ENCODE results near the gene ZNF331. TPM values are rescaled to one million over a fixed set of nuclear protein-coding genes. Genes with fewer than 3 reads are reported as not detected.

Gene ZNF331
- total RNA-seq, 4 donors from 2014 or later = 3.7 to 15.7 (median 5.8) TPM

DNA sequence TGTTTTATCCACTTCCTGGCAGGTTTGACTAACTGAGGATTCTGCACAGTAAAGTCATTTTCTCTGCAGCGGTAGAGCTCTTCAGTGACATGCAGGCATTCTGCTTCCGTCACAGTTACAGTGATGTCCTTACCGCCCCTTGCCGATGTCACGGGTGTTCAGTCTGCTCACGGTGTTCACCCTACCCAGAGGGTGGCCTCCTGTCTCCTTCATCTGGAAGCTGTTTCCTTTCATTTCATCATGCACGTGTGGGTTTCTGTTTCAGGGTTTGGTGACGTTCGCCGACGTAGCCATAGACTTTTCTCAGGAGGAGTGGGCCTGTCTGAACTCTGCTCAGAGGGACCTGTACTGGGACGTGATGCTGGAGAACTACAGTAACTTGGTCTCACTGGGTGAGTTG is 33.4 kb downstream of the ZNF331 start:
- in situ Hi-C loops (cut with MboI; ENCODE audit: low pct_ligation_motif_present in 1 of 4, low pct_unique_long_range_greater_than_20kb in 1 of 4, low sequenced_read_pairs in 3 of 4) (no loop called here), intact Hi-C loops (cut with DNase I; ENCODE audit: low total_unique reads) (no loop called here)
- no peaks in the 10 kb centered on the region for H3K27me3 ChIP-seq
- TF ChIP-seq CTCF (IDR thresholded peaks at IDR 0.05) (no peak), POLR2A (IDR thresholded peaks at IDR 0.05) (no peak), EP300 (IDR thresholded peaks at IDR 0.05; ENCODE audit: low read depth) (no peak), POLR2AphosphoS5 (IDR thresholded peaks at IDR 0.05) (no peak)
- no peak overlapping the region for H3K4me3 ChIP-seq
- H3K36me3 ChIP-seq = peaks cover 0 to 42% (median 8%) of the 10 kb centered on the region in 4 donors
- H3K9me3 ChIP-seq = peaks cover 6 to 9% of the 10 kb centered on the region in 2 donors
- 92% methylated on average over 12 of the region's 12 CpGs; no CpG with 5 or more reads in 1 of the 2 donors for WGBS, 2 donors (ENCODE audit: low coverage in 1 of 2)
- no peak overlapping the region for H3K27ac ChIP-seq
- no peak for DNase-seq
- no peaks in the 10 kb centered on the region for H3K4me1 ChIP-seq

GRCh38 chr19:53576941-53577653 is 39.2 kb downstream of the ZNF331 start:
- intact Hi-C loops (cut with DNase I; ENCODE audit: low total_unique reads) = no loop called here

DNA sequence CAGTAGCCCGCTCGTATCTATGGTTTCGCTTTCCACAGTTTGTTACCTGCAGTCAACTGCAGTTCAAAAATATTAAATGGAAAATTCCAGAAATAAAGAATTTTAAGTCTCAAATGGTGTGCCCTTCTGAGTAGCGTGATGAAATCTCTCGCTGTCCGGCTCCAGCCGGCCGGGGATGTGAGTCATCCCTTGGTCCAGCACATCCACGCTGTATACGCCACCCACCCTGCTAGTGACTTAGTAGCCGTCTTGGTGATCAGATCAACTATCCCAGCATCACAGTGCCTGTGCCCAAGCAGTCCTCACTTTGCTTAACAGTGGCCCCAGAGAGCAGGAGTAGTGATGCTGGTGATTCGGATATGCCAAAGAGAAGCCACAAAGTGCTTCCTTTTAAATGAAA is 40.0 kb downstream of the ZNF331 start:
- intact Hi-C loops (cut with DNase I; ENCODE audit: low total_unique reads) = no loop called here
- no peaks in the 10 kb centered on the region for H3K4me1 ChIP-seq
- 98 to 100% methylated on average over 3 to 12 of the region's 12 CpGs for WGBS, 2 donors (ENCODE audit: low coverage in 1 of 2)
- H3K27ac ChIP-seq = no peak overlapping the region
- TF ChIP-seq POLR2AphosphoS5 (IDR thresholded peaks at IDR 0.05) = no peak
- no peak for TF ChIP-seq CTCF (IDR thresholded peaks at IDR 0.05)
- no peak for TF ChIP-seq POLR2A (IDR thresholded peaks at IDR 0.05)
- no peak for TF ChIP-seq EP300 (IDR thresholded peaks at IDR 0.05; ENCODE audit: low read depth)
- peaks cover 25 to 49% of the 10 kb centered on the region in 2 donors for H3K9me3 ChIP-seq
- H3K27me3 ChIP-seq = no peaks in the 10 kb centered on the region
- in situ Hi-C loops (cut with MboI; ENCODE audit: low pct_ligation_motif_present in 1 of 4, low pct_unique_long_range_greater_than_20kb in 1 of 4, low sequenced_read_pairs in 3 of 4) = no loop called here
- no peak overlapping the region for H3K4me3 ChIP-seq
- H3K36me3 ChIP-seq = peaks cover 0 to 46% (median 19%) of the 10 kb centered on the region in 4 donors
- DNase-seq = no peak

More at GRCh38 chr19:53576941-53577653, 39.2 kb downstream of the ZNF331 start:
- no peak overlapping the region for H3K27ac ChIP-seq
- DNase-seq = no peak
- H3K4me3 ChIP-seq = no peak overlapping the region
- H3K27me3 ChIP-seq = no peaks in the 10 kb centered on the region
- whole genome bisulfite sequencing, 2 donors (ENCODE audit: low coverage in 1 of 2) = 93% methylated on average over 14 to 20 of the region's 20 CpGs
- H3K4me1 ChIP-seq = no peaks in the 10 kb centered on the region
- in situ Hi-C loops (cut with MboI; ENCODE audit: low pct_ligation_motif_present in 1 of 4, low pct_unique_long_range_greater_than_20kb in 1 of 4, low sequenced_read_pairs in 3 of 4) = no loop called here
- peaks cover 0 to 52% (median 21%) of the 10 kb centered on the region in 4 donors for H3K36me3 ChIP-seq
- TF ChIP-seq CTCF (IDR thresholded peaks at IDR 0.05) (no peak), EP300 (IDR thresholded peaks at IDR 0.05; ENCODE audit: low read depth) (no peak)
- peaks cover 25 to 49% of the 10 kb centered on the region in 2 donors for H3K9me3 ChIP-seq

DNA sequence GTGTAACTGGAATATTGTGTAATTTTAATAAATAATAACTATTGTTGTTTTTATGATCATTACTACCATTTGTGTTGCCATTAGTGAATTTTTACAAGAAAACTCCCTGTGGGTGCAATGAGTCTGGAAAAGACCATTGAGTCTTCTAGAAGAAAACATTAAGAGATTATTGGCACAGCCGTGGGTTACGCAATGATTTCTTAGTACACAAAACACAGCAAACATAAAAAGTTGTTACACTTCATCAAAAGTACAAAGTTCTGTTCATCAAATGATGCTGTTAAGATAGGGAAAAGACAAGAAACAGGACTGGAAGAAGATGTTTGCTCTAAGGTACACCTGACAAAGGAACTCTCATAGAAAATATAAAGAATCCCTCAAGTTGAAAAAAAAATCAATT is 41.6 kb downstream of the ZNF331 start:
- no peaks in the 10 kb centered on the region for H3K27me3 ChIP-seq
- DNase-seq = no peak
- in situ Hi-C loops (cut with MboI; ENCODE audit: low pct_ligation_motif_present in 1 of 4, low pct_unique_long_range_greater_than_20kb in 1 of 4, low sequenced_read_pairs in 3 of 4) = no loop called here
- intact Hi-C loops (cut with DNase I; ENCODE audit: low total_unique reads) = no loop called here
- 80 to 94% methylated on average over 2 of the region's 2 CpGs for WGBS, 2 donors (ENCODE audit: low coverage in 1 of 2)
- peaks cover 0 to 36% (median 17%) of the 10 kb centered on the region in 4 donors for H3K36me3 ChIP-seq
- TF ChIP-seq CTCF (IDR thresholded peaks at IDR 0.05) = no peak
- TF ChIP-seq EP300 (IDR thresholded peaks at IDR 0.05; ENCODE audit: low read depth) = no peak
- TF ChIP-seq POLR2A (IDR thresholded peaks at IDR 0.05) = no peak
- TF ChIP-seq POLR2AphosphoS5 (IDR thresholded peaks at IDR 0.05) = no peak
- H3K27ac ChIP-seq = no peak overlapping the region
- no peak overlapping the region for H3K4me3 ChIP-seq
- H3K9me3 ChIP-seq = peaks cover 25 to 49% of the 10 kb centered on the region in 2 donors
- no peaks in the 10 kb centered on the region for H3K4me1 ChIP-seq
